T-helper 22 cell (primary cell): ENCODE results near the gene TTC23.
"Not testable (repeated sequence)": the region's sequence is repeated elsewhere in the genome, so short reads cannot be mapped to it uniquely, and the experiment has no call there.

ENCODE experiments used
- DNase-seq: peaks from one replicate; pipeline ENCODE4 v3.0.0-alpha.2; 2020; ENCODE audit warnings: low read depth

Gene TTC23

GRCh38 chr15:99118801-99119546, 130.4 kb downstream of the TTC23 start:
- no peak for DNase-seq

- no peak for DNase-seq
These were observed 131.1 kb downstream of the TTC23 start for GRCh38 chr15:99118258-99118632.

GRCh38 chr15:99117563-99118257, 131.7 kb downstream of the TTC23 start:
- DNase-seq = no peak

- no peak for DNase-seq
These were observed 132.3 kb downstream of the TTC23 start for GRCh38 chr15:99117111-99117510.

DNA sequence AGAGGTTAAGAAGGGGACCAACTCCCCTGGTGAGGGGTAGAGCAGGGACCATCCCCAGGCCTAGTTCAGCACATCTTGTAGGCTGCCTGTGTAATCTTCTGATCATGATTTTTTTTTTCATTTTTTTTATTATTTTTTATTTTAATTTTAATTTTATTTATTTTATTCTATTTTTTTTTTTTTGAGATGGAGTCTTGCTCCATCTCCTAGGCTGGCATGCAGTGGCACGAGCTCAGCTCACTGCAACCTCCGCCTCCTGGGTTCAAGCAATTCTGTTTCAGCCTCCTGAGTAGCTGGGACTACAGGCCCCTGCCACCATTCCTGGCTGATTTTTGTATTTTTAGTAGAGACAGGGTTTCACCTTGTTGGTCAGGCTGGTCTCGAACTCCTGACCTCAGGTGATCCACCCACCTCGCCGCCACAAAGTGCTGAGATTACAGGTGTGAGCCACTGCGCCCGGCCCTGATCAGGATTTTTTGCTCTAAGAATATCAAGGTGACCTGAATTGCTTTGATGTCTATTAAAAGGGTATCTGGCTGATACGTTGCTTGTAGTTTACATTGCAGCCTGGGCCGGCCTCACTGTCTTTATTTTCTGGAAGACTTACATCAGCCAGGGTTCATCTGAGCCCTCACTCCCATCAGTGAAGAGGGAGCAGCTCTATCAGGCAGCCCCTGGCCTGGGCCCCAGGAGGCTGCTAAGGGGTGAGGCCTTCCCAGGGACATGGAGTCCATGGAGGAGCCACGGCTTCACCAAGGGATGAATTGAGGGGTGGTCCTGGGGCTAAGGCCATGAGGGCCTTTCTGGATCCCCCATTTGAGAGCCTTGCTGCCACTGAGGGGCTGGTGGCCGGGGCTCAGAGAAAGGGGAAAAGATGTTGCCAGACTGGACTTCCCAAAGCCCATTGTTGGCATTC, 133.8 kb downstream of the TTC23 start:
- DNase-seq = no peak

DNA sequence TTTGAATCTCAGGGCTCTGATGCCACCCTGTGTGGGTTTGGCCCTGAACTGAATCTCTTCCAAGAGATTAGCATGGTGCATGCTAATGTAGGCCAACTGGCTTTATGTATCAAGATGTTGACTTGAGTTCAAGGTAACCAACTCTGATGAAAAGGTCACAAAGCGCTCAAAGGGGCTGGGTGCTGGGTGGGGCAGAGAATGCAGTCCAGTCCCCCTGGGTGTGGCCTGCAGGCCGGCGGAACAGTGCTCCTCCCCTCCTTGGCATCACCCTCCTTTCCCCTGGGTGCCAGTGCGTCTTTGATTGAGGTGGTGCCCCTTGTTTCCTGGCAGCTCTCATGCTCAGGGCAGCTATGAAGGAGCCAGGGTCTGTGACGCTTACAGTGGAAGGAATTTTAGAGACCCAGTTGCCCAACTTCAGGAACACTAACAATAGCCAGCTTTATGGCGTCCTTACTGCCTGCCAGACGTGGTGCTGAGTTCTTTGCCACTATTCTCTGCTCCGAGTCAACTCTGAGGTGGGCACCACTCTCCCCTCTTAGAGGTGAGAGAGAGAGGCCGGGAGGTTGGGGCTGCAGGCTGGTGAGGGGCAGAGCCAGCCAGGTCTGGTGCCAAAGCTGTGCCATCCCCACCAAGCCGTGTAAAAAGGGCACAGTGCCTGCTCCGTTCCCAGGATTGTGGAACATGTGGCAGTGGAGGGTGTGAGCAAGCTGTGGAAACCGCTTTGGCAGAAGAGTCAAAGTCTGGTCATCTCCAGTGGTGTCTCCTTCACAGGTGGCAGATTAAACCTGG, 134.7 kb downstream of the TTC23 start:
- DNase-seq = no peak

- DNase-seq = no peak
These were observed 135.7 kb downstream of the TTC23 start for GRCh38 chr15:99113547-99114271.

GRCh38 chr15:99111641-99112040, 137.7 kb downstream of the TTC23 start:
- not testable (repeated sequence) for DNase-seq

DNA sequence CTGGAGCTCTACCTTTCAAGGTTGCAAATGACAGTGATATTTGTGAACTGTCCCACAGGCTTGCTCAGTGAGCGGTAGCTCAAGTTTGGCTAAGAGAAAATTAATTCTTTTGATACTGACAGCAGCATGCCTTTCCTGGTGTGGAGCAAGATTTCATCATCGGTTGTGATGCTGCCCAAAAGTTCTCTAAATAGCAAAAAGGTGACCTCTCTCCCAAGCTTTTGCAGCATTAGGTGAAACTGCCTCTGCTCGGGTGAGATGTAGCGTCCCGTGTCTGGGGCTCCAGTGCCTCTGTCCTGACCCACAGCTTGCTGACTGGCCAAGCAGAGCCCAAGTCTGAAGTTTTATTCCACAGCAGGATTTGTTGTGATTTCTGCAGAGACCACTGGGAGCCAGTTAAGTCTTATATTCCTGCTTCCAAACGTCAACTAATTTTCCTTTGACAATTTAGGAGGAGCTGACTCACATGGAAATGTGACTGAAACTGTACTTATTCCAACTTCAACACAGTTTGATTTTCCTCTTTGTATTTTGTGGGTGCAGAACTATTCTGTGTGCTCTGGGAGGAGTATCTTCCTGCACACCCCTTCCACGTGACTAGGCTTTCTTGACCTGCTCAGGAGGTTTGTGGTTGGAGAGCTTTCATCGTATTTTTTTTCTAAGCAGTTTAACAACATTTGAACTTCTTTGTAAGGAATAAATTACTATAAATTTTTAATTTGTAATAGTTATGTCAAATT, 138.6 kb downstream of the TTC23 start:
- DNase-seq = no peak

- DNase-seq = no peak
These were observed 139.3 kb downstream of the TTC23 start for GRCh38 chr15:99110093-99110492.

DNA sequence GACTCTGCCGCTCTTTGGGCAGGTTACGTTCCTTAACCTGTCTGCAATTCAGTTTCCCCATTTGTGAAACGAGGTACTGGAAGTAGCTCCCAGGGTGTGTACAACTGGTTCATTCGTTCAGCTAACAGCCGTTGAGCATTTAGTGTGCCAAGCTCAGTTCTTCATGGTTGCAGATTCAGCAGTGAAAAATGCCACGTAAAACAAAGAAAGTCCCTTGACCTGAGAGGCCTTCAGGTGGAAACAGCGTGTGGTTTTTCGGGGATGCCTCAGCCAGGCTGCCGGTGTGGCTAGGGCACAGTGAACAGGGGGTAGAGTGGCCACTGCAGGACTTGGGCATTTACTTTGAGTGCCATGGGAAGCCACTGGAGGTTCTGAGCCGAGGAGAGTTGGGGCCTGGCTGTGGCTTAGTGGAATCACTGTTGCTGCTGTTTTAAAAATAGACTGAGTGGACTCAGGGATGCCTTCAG, 139.8 kb downstream of the TTC23 start:
- no peak for DNase-seq

GRCh38 chr15:99108993-99109392, 140.4 kb downstream of the TTC23 start:
- no peak for DNase-seq

DNA sequence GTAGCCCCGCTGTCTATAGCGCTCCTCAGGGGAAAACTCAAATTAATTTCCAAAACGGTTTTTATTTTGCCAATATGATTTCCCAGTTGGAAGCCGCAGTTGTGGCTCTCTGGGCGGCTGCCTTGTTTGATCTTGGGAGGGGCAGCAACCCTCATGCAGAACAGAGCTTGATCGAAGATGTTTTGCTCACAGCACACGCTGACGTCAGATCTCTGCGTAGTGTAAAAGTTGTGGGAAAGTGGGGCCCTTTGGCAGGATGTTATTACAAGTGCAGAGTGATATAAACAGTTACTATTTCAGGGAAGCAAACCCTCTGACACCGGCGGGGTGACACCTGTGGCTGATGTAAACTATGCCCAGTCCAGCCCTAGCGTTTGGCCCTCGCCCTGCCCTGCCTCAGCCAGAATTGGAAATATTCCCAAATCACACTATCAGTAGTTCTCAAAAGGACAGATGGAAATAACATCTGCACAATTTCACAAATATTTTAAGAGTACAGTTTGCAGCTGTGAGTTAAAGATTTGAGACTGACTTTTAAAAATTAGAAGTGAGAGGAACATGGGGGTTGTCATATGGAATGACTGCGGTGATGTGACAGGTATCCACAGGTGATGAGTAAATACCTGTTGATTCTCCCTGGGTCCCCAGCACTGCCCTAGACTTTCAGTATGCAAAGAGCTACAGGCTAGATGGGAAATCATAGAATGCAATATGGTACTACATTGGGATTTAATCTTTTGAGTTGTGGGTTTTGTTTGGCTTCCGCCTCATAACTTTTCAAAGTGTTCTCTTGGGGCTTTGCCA, 142.8 kb downstream of the TTC23 start:
- no peak for DNase-seq

- DNase-seq = no peak
These were observed 143.7 kb downstream of the TTC23 start for GRCh38 chr15:99105514-99106341.

DNA sequence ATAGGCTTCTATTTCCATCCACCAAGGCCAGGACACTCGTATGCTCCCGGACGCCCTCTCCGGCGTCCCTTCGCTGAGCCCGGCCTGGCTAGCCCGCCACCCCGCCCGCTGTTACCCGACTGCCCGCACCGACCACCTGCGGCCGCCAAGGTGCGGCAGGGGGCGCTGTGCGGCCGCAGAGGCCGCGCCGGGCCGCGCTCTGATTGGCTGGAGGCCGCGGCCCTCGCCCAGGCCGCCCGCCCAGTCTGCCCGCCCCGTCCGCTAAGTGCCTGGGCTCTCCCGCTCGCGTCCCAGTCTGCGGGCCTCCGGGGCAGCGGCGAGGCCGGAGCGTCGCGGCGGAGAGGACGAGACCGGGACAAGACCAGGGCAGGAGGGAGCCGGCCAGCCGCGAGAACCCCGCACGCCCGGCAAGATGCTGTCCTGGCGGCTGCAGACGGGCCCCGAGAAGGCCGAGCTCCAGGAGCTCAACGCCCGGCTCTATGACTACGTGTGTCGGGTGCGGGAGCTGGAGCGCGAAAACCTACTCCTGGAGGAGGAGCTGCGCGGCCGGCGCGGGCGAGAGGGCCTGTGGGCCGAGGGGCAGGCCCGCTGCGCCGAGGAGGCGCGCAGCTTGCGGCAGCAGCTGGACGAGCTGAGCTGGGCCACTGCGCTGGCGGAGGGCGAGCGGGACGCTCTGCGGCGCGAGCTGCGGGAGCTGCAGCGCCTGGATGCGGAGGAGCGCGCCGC, 144.4 kb downstream of the TTC23 start, which contains the start of gene SYNM:
Gene SYNM, plus strand, starts transcription at position 293 of the 726 bp plus-strand sequence. Its CDS starts 120 bp downstream, at position 413.
- no peak for DNase-seq

DNA sequence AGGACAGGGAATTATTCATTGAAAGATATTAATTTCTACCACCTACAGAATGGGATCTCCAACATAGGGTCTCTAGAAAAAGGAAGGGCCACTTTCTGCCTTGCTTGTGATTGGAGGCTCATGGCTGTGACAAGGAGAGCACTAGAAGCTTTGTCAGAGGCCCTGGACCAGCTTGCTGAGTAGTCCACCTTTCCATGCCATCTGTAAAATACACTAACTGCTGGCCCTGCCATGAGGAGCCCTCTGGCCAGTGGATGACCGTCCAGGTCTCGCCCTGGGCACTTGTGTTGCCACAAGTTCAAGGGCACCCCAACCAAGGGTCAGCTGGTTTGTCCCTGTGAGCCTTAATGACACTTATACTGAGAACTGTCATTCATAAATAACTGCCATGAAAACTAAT, 146.1 kb downstream of the TTC23 start:
- DNase-seq = no peak

GRCh38 chr15:99102332-99103235, 146.8 kb downstream of the TTC23 start:
- DNase-seq = no peak
